HCT116 (cell line): ENCODE data around the gene CECR2. TPM values are rescaled to one million over a fixed set of nuclear protein-coding genes. Genes with fewer than 3 reads are reported as not detected.

Experiments used
- ATAC-seq: fragments of 200-7000 bp; cut with Tn5 transposase; 2 replicates; pipeline ENCODE4 v1.9.1; 2020; ENCODE audit warnings: mild to moderate bottlenecking, moderate library complexity
- BruUV-seq: library from RNA; stranded (reverse); fragments of 400-500 nt; replicated peaks from 2 replicates; lab custom pipeline; 2021; lab: Mats Ljungman, UMichigan
- CTCF ChIA-PET: fragments of 300-600 bp; sonication (Branson Sonifier 250); formaldehyde crosslinking; loops from one replicate; lab custom pipeline; 2021; ENCODE audit warnings: antibody characterized with exemption; lab: Charles Lee
- POLR2A ChIA-PET: fragments of 300-600, 350-600 bp; sonication (Branson Sonifier 250); formaldehyde crosslinking; loops from one replicate; lab custom pipeline; 2021; ENCODE audit warnings: antibody characterized with exemption; lab: Charles Lee
- RAD21 ChIA-PET, 2 experiments: fragments of 300-600 bp; sonication (Branson Sonifier 250); formaldehyde crosslinking; loops; one replicate each; lab custom pipeline; 2023; ENCODE audit warnings: low total read pairs in 2 of 2; ENCODE audit not compliant: uncharacterized antibody in 2 of 2, unreplicated experiment in 2 of 2, low non-redundant PET in 1 of 2; lab: Charles Lee
- DNase-seq: peaks from one replicate; pipeline ENCODE4 v3.0.0-alpha.2; 2010; ENCODE audit warnings: low read depth, low spot score
- H2AFZ ChIP-seq: fragments of 200-600 bp; shearing (Covaris generic), sonication (generic); 2 replicates; pipeline ENCODE4 v1.6.1; 2017; ENCODE audit warnings: low read depth, mixed run types, mixed read lengths, antibody characterized with exemption, low read length; ENCODE audit not compliant: poor library complexity, severe bottlenecking
- H3K27ac ChIP-seq: 2 replicates; pipeline ENCODE4 v1.5.1; 2012; ENCODE audit warnings: low read depth, low read length
- H3K27me3 ChIP-seq: fragments of 200-600 bp; sonication (generic); 2 replicates; pipeline ENCODE4 v1.6.1; 2016; ENCODE audit warnings: mixed run types, low read length, mixed read lengths; ENCODE audit not compliant: insufficient read depth
- H3K36me3 ChIP-seq, 2 experiments: fragments of 200-500 bp in 1 of 2; fragments of 200-600 bp in 1 of 2; sonication (Bioruptor generic) in 1 of 2; sonication (generic) in 1 of 2; 2 replicates each; pipeline versions ENCODE4 v1.5.1 to v1.6.1; 2014 to 2016; ENCODE audit warnings: low read length in 2 of 2, inconsistent platforms in 1 of 2, mixed read lengths in 1 of 2, mixed run types in 1 of 2; ENCODE audit not compliant: insufficient read depth in 2 of 2, control insufficient read depth in 1 of 2
- H3K4me1 ChIP-seq, 2 experiments: fragments of 200-600 bp in 1 of 2; sonication (generic) in 1 of 2; 2 replicates each; pipeline versions ENCODE4 v1.5.1 to v1.6.1; 2012 to 2017; ENCODE audit warnings: low read length in 2 of 2, inconsistent platforms in 1 of 2, mild to moderate bottlenecking in 1 of 2, mixed read lengths in 1 of 2, mixed run types in 1 of 2, moderate library complexity in 1 of 2; ENCODE audit not compliant: insufficient read depth in 2 of 2, control insufficient read depth in 1 of 2
- H3K4me2 ChIP-seq: fragments of 200-600 bp; sonication (generic); 2 replicates; pipeline ENCODE4 v1.6.1; 2017; ENCODE audit warnings: mixed run types, low read length, mixed read lengths
- H3K4me3 ChIP-seq, 2 experiments: fragments of 200-600 bp in 1 of 2; sonication (generic) in 1 of 2; replicated peaks in 1 of 2; 2 replicates each; pipeline ENCODE4 v1.5.1; 2011 to 2016; ENCODE audit warnings: low read length in 2 of 2, control low read depth in 1 of 2, low read depth in 1 of 2, mild to moderate bottlenecking in 1 of 2, mixed read lengths in 1 of 2, mixed run types in 1 of 2
- H3K79me2 ChIP-seq: fragments of 200-600 bp; sonication (generic); 2 replicates; pipeline ENCODE4 v1.6.1; 2017; ENCODE audit warnings: mild to moderate bottlenecking, mixed run types, low read length, moderate library complexity, mixed read lengths; ENCODE audit not compliant: insufficient read depth
- H3K9ac ChIP-seq: fragments of 200-600 bp; sonication (generic); 2 replicates; pipeline ENCODE4 v1.6.1; 2016; ENCODE audit warnings: low read length, mixed read lengths
- H3K9me2 ChIP-seq: fragments of 200-600 bp; sonication (generic), shearing (Covaris generic); 2 replicates; pipeline ENCODE4 v1.6.1; 2017; ENCODE audit warnings: mixed run types, mild to moderate bottlenecking, moderate library complexity; ENCODE audit not compliant: insufficient read depth
- H3K9me3 ChIP-seq, 2 experiments: fragments of 200-500 bp in 1 of 2; fragments of 200-600 bp in 1 of 2; sonication (Bioruptor generic) in 1 of 2; sonication (generic) in 1 of 2; 2 replicates each; pipeline ENCODE4 v1.6.1; 2014 to 2017; ENCODE audit warnings: low read length in 2 of 2, mixed read lengths in 2 of 2, inconsistent platforms in 1 of 2, low read depth in 1 of 2, mild to moderate bottlenecking in 1 of 2, mixed run types in 1 of 2, moderate library complexity in 1 of 2; ENCODE audit not compliant: control insufficient read depth in 1 of 2, insufficient read depth in 1 of 2
- H4K20me1 ChIP-seq: fragments of 200-600 bp; sonication (generic), shearing (Covaris generic); 2 replicates; pipeline ENCODE4 v1.6.1; 2017; ENCODE audit warnings: mixed run types, mild to moderate bottlenecking, moderate library complexity; ENCODE audit not compliant: insufficient read depth
- CEBPB ChIP-seq: IDR thresholded peaks from 2 replicates; pipeline ENCODE4 v1.6.1; 2012; ENCODE audit warnings: low read depth
- EZH2 ChIP-seq: fragments of 200-600 bp; sonication (generic); IDR thresholded peaks from 2 replicates; pipeline ENCODE4 v1.6.1; 2017; ENCODE audit warnings: antibody characterized with exemption, mixed run types
- MAX ChIP-seq: IDR thresholded peaks from 2 replicates; pipeline ENCODE4 v1.6.1; 2012
- POLR2A ChIP-seq: IDR thresholded peaks from 2 replicates; pipeline ENCODE4 v1.7.0; 2011; ENCODE audit warnings: borderline replicate concordance; ENCODE audit not compliant: insufficient read depth, insufficient read length; ENCODE audit errors: extremely low read depth
- POLR2AphosphoS5 ChIP-seq: IDR thresholded peaks from 2 replicates; pipeline ENCODE4 v1.6.1; 2011; ENCODE audit warnings: mild to moderate bottlenecking, low read depth, low read length, moderate library complexity
- REST ChIP-seq: IDR thresholded peaks from 2 replicates; pipeline ENCODE4 v1.6.1; 2012; ENCODE audit warnings: low read depth
- SIN3A ChIP-seq: IDR thresholded peaks from 2 replicates; pipeline ENCODE4 v1.6.1; 2012; ENCODE audit warnings: low read depth
- SRF ChIP-seq: IDR thresholded peaks from 2 replicates; pipeline ENCODE4 v1.6.1; 2012; ENCODE audit warnings: low read depth
- ZBTB33 ChIP-seq: IDR thresholded peaks from 2 replicates; pipeline ENCODE4 v1.6.1; 2011; ENCODE audit warnings: mild to moderate bottlenecking, low read length, moderate library complexity; ENCODE audit not compliant: insufficient replicate concordance; ENCODE audit errors: extremely low read depth
- ZFX ChIP-seq: fragments of 450-650 bp; IDR thresholded peaks from 2 replicates; pipeline ENCODE4 v1.6.1; 2017
- ZNF274 ChIP-seq: fragments of 200-500 bp; sonication (Bioruptor generic); IDR thresholded peaks from 2 replicates; pipeline ENCODE4 v1.6.1; 2014; ENCODE audit warnings: mild to moderate bottlenecking, low read depth, low read length, inconsistent platforms
- intact Hi-C: fragments of 100-400 bp; cut with micrococcal nuclease; formaldehyde crosslinking; loops from 2 replicates; pipeline ENCODE4 v1.10.0; 2022
- total RNA-seq: library from RNA; stranded (reverse); gene quantifications from one replicate; pipeline ENCODE4 v1.2.1, GENCODE V29; 2021; ENCODE audit not compliant: unreplicated experiment

The CECR2 gene
- total RNA-seq, 1 experiment from 2014 or later, result 6.0 TPM

- intact Hi-C loops, result no loop called here
- no peaks in the 10 kb centered on the region for H4K20me1 ChIP-seq
- TF ChIP-seq SIN3A (no peak), ZNF274 (no peak), EZH2 (no peak), ZFX (no peak), SRF (no peak), POLR2AphosphoS5 (no peak), MAX (no peak), REST (no peak), ZBTB33 (no peak), POLR2A (no peak), CEBPB (no peak)
- TF ChIP-seq, all 23 proteins: peak for 0
- POLR2A ChIA-PET, result no interaction called here
- H3K9me3 ChIP-seq, result no peaks in the 10 kb centered on the region
- H3K27me3 ChIP-seq, result no peaks in the 10 kb centered on the region
- no peak overlapping the region for H3K4me3 ChIP-seq
- DNase-seq, result no peak
- H3K9me2 ChIP-seq, result no peaks in the 10 kb centered on the region
- no peak overlapping the region for H2AFZ ChIP-seq
- BruUV-seq, result no TSS peak
- H3K4me2 ChIP-seq, result no peak overlapping the region
- H3K36me3 ChIP-seq, result no peaks in the 10 kb centered on the region
- no peak for ATAC-seq
- H3K9ac ChIP-seq, result no peak overlapping the region
- RAD21 ChIA-PET, result no interaction called here
- no peak overlapping the region for H3K27ac ChIP-seq
- CTCF ChIA-PET, result interaction anchor here (1.4 kb wide), 1 partner anchor 176 kb away, joined by 6 read pairs; no protein-coding TSS in a partner anchor
- H3K79me2 ChIP-seq, result no peaks in the 10 kb centered on the region
- no peaks in the 10 kb centered on the region for H3K4me1 ChIP-seq
Measured at GRCh38 chr22:17347724-17348123, 21.5 kb upstream of the CECR2 start.
